GM19452 (cell line): ENCODE data around the gene MRFAP1L1.

Experiments
- ATAC-seq: cut with Tn5 transposase; IDR thresholded peaks from one replicate; pipeline ENCODE4 v1.9.1; 2021; ENCODE audit not compliant: unreplicated experiment

MRFAP1L1 gene

GRCh38 chr4:6663596-6664393 is 45.9 kb downstream of the MRFAP1L1 start:
- ATAC-seq = no peak

- no peak for ATAC-seq
These were observed 47.1 kb downstream of the MRFAP1L1 start for GRCh38 chr4:6662591-6662990.

GRCh38 chr4:6660430-6660829 is 49.2 kb downstream of the MRFAP1L1 start:
- no peak for ATAC-seq

GRCh38 chr4:6659897-6660296 is 49.8 kb downstream of the MRFAP1L1 start:
- ATAC-seq = no peak

- ATAC-seq = no peak
These were observed 51.0 kb downstream of the MRFAP1L1 start for GRCh38 chr4:6658597-6659075.

GRCh38 chr4:6658209-6658595 is 51.5 kb downstream of the MRFAP1L1 start:
- no peak for ATAC-seq
